ENCODE results near the gene JDP2.

JDP2 gene

DNA sequence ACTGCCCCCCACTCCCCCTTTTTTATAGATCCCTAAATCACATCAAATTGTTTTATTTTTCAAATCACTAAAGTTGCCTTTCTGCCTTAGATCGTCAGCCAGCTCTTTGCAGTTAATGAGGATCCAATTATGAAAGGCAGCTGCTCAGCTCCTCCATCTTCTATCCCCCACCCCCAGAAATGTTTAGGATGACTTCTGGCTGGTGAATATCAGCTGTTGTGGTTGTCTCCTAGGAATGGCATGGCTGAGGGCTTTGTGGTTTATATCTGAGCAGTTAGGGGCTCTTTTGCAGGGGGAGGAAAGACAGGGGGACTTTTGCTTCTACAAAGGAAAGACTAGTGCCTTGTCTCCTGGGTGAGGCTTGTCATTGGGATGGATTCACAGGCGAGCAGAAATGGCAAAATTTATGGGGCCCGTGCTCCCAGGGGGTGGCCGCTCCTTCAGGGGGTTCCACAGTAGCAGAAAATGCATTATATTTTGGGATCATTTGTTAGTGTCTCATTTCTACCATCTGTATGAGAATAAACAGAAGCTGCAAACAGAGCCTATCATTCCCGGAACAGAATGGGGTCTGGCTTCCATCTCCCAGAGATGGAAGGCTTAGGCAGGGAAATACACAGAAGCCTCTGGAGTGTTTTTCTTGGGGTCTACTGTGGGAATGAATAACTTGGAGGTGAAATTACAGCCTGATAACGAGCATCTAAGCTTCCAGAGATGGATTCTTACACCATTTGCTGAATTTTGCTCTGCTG lies 6.5 kb downstream of the JDP2 start:
- Histone ChIP-seq H3K36me3 (ENCODE audit: control insufficient read depth in 2 of 2, insufficient read depth in 2 of 2, low read length in 2 of 2) (peaks cover 20 to 32% of the 10 kb centered on the region in 2 donors), H3K4me1 (ENCODE audit: control insufficient read depth in 2 of 2, insufficient read depth in 2 of 2, low read length in 2 of 2) (peaks cover 20 to 31% of the 10 kb centered on the region in 2 donors), H3K27me3 (ENCODE audit: control insufficient read depth in 2 of 2, insufficient read depth in 2 of 2, low read length in 2 of 2) (no peaks in the 10 kb centered on the region), H3K27ac (ENCODE audit: low read depth in 2 of 2, low read length in 2 of 2) (no peak overlapping the region), H3K9ac (ENCODE audit: low read depth in 1 of 2, low read length in 2 of 2) (no peak overlapping the region), H3K4me3 (ENCODE audit: low read length in 2 of 2) (no peak overlapping the region), H3K9me3 (ENCODE audit: control insufficient read depth in 2 of 2, low read length in 2 of 2) (no peaks in the 10 kb centered on the region)

DNA sequence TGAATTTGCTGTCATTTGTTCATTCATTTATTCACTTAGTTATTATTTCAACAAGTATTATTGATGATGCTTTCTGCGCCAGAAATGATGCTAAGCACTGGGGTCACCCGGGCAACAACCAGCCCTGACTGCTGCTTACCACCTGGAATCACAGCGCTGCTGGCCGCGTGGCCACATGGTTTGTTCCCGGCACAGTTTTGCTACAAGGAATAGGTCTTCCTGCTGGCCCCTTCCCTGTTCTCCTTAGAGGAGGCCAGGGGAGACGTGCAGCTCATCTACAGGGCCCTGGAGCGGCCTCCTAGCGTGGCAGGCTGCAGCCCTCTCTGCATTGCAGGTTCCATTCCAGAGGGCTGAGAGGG lies 7.0 kb downstream of the JDP2 start:
- peaks cover 19 to 26% of the 10 kb centered on the region in 2 donors for H3K4me1 ChIP-seq (ENCODE audit: control insufficient read depth in 2 of 2, insufficient read depth in 2 of 2, low read length in 2 of 2)
- H3K27me3 ChIP-seq (ENCODE audit: control insufficient read depth in 2 of 2, insufficient read depth in 2 of 2, low read length in 2 of 2) = no peaks in the 10 kb centered on the region
- H3K4me3 ChIP-seq (ENCODE audit: low read length in 2 of 2) = no peak overlapping the region
- no peaks in the 10 kb centered on the region for H3K9me3 ChIP-seq (ENCODE audit: control insufficient read depth in 2 of 2, low read length in 2 of 2)
- no peak overlapping the region for H3K27ac ChIP-seq (ENCODE audit: low read depth in 2 of 2, low read length in 2 of 2)
- H3K9ac ChIP-seq (ENCODE audit: low read depth in 1 of 2, low read length in 2 of 2) = no peak overlapping the region
- H3K36me3 ChIP-seq (ENCODE audit: control insufficient read depth in 2 of 2, insufficient read depth in 2 of 2, low read length in 2 of 2) = peaks cover 23 to 36% of the 10 kb centered on the region in 2 donors

DNA sequence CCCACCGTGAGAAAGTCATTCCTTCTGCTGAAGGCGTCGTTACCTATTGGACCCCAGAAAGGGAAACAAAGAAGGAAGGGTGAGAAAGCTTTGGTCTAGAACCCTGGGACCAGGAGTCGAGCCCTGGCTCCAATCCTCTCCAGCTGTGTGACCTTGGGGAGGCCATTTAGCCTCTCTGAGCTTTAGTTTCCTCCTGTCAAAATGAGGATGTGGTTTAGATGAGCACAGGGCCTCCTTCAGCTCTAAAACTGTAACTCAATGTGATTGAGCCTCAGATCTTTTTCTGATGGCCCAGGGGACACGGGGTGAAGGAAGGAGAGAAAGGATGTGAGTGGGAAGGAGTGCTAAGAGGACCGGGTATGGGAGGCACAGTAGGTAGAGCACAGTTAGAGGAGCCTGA lies 7.7 kb downstream of the JDP2 start:
- no peak overlapping the region for H3K27ac ChIP-seq (ENCODE audit: low read depth in 2 of 2, low read length in 2 of 2)
- no peak overlapping the region for H3K9ac ChIP-seq (ENCODE audit: low read depth in 1 of 2, low read length in 2 of 2)

DNA sequence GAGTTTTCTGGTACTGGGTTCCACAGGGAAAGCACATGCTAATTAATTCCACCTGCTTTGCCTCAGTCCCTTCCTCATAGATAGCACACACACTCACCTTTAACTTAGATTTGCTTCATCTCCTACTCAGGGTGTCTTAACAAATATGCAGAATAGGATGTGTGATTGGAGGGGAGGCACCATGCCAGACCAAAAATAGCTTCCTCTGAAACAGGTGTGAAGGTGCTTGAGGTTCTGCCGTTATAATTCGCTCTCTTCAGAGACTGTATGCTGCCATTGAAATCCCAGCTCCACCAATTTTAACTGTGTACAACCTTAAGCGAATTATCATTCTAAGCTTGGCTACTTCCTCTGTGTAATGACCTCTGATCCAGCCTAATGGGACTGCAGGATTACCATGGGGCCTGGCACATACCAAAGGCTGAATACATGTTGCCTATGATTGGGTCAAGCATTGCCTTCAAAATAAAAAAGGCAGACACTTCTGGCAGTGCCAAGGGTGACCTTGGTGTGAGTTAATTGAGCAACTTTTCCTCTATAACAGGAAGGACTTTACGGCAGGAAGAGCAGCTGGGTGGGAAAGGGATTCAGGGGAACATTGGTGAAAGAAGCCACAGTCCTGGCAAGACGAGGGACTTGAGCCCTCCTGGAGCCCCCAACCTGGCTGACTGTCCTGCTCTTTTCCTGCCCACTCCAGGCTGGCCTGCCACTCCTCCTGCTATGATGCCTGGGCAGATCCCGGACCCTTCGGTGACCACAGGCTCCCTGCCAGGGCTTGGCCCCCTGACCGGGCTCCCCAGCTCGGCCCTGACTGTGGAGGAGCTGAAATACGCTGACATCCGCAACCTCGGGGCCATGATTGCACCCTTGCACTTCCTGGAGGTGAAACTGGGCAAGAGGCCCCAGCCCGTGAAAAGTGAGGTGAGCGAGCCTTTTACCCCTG lies 9.7 kb downstream of the JDP2 start:
- no peak overlapping the region for H3K27ac ChIP-seq (ENCODE audit: low read depth in 2 of 2, low read length in 2 of 2)

More for the DNA sequence above, 7.7 kb downstream of the JDP2 start:
- H3K36me3 ChIP-seq (ENCODE audit: control insufficient read depth in 2 of 2, insufficient read depth in 2 of 2, low read length in 2 of 2) = peaks cover 25 to 39% of the 10 kb centered on the region in 2 donors
- no peak overlapping the region for H3K4me3 ChIP-seq (ENCODE audit: low read length in 2 of 2)
- H3K27me3 ChIP-seq (ENCODE audit: control insufficient read depth in 2 of 2, insufficient read depth in 2 of 2, low read length in 2 of 2) = no peaks in the 10 kb centered on the region
- peaks cover 17 to 20% of the 10 kb centered on the region in 2 donors for H3K4me1 ChIP-seq (ENCODE audit: control insufficient read depth in 2 of 2, insufficient read depth in 2 of 2, low read length in 2 of 2)
- no peaks in the 10 kb centered on the region for H3K9me3 ChIP-seq (ENCODE audit: control insufficient read depth in 2 of 2, low read length in 2 of 2)

DNA sequence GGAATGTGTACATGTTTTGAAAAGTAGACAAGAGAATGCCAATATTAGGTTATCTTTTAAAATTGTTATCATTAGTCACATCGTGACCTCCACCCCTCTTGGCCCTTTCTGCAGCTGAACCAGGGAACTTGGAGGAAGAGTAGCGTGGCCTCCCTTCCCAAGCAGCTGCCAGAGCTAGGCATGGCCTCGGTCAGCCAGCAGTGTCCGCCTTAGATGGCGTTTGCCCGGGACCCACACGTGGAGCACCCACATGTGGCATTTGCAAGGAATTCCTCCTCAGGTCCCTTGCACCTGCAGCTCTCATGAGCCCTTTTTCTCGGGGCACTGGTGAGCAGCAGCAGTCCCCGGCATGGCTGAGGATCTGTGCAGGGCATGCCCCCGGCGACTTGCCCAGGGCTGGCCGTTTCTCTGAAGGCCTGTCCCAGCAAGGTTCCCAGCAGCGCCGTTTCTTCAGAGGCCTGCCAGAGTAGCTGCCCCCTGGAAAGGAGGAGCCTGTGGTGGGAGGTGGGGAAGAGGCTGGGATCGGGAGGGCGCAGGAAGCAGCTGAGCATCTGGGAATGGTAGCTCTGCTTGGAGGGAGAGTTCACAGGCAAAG lies 10.8 kb downstream of the JDP2 start:
- H3K27me3 ChIP-seq (ENCODE audit: control insufficient read depth in 2 of 2, insufficient read depth in 2 of 2, low read length in 2 of 2) = no peaks in the 10 kb centered on the region
- H3K9me3 ChIP-seq (ENCODE audit: control insufficient read depth in 2 of 2, low read length in 2 of 2) = no peaks in the 10 kb centered on the region
- H3K27ac ChIP-seq (ENCODE audit: low read depth in 2 of 2, low read length in 2 of 2) = no peak overlapping the region
- H3K9ac ChIP-seq (ENCODE audit: low read depth in 1 of 2, low read length in 2 of 2) = no peak overlapping the region
- H3K4me1 ChIP-seq (ENCODE audit: control insufficient read depth in 2 of 2, insufficient read depth in 2 of 2, low read length in 2 of 2) = peaks cover 7 to 11% of the 10 kb centered on the region in 2 donors
- peaks cover 31 to 51% of the 10 kb centered on the region in 2 donors for H3K36me3 ChIP-seq (ENCODE audit: control insufficient read depth in 2 of 2, insufficient read depth in 2 of 2, low read length in 2 of 2)
- no peak overlapping the region for H3K4me3 ChIP-seq (ENCODE audit: low read length in 2 of 2)

More for the DNA sequence above, 9.7 kb downstream of the JDP2 start:
- Histone ChIP-seq H3K36me3 (ENCODE audit: control insufficient read depth in 2 of 2, insufficient read depth in 2 of 2, low read length in 2 of 2) (peaks cover 32 to 51% of the 10 kb centered on the region in 2 donors), H3K9me3 (ENCODE audit: control insufficient read depth in 2 of 2, low read length in 2 of 2) (no peaks in the 10 kb centered on the region), H3K27me3 (ENCODE audit: control insufficient read depth in 2 of 2, insufficient read depth in 2 of 2, low read length in 2 of 2) (no peaks in the 10 kb centered on the region), H3K4me1 (ENCODE audit: control insufficient read depth in 2 of 2, insufficient read depth in 2 of 2, low read length in 2 of 2) (peaks cover 10 to 11% of the 10 kb centered on the region in 2 donors), H3K4me3 (ENCODE audit: low read length in 2 of 2) (no peak overlapping the region), H3K9ac (ENCODE audit: low read depth in 1 of 2, low read length in 2 of 2) (no peak overlapping the region)

DNA sequence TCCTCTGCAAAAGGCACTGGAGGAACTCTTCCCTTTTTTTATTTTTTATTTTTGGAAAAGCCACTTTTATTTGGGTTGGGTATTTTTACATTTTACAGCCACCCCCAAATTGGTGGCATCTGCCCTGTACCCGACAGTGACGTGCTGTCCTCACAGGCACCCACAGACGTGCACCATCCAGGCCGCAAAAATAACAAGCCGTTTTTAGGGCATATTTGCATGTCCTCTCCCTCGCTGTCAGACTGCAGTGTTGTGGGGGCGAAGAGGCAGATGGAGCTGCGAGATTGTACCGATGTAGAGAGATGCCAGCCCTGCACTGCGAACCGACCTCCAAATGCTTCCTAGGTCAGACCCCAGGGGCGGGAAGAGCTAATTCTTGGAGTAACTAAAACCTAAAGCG lies 12.2 kb downstream of the JDP2 start:
- Histone ChIP-seq H3K4me3 (ENCODE audit: low read length in 2 of 2) (no peak overlapping the region), H3K9ac (ENCODE audit: low read depth in 1 of 2, low read length in 2 of 2) (no peak overlapping the region), H3K4me1 (ENCODE audit: control insufficient read depth in 2 of 2, insufficient read depth in 2 of 2, low read length in 2 of 2) (peaks cover 7 to 11% of the 10 kb centered on the region in 2 donors), H3K9me3 (ENCODE audit: control insufficient read depth in 2 of 2, low read length in 2 of 2) (no peaks in the 10 kb centered on the region), H3K27me3 (ENCODE audit: control insufficient read depth in 2 of 2, insufficient read depth in 2 of 2, low read length in 2 of 2) (no peaks in the 10 kb centered on the region), H3K36me3 (ENCODE audit: control insufficient read depth in 2 of 2, insufficient read depth in 2 of 2, low read length in 2 of 2) (peaks cover 21 to 44% of the 10 kb centered on the region in 2 donors), H3K27ac (ENCODE audit: low read depth in 2 of 2, low read length in 2 of 2) (peak overlapping the region in 1 of 2 donors; percentile 19)

DNA sequence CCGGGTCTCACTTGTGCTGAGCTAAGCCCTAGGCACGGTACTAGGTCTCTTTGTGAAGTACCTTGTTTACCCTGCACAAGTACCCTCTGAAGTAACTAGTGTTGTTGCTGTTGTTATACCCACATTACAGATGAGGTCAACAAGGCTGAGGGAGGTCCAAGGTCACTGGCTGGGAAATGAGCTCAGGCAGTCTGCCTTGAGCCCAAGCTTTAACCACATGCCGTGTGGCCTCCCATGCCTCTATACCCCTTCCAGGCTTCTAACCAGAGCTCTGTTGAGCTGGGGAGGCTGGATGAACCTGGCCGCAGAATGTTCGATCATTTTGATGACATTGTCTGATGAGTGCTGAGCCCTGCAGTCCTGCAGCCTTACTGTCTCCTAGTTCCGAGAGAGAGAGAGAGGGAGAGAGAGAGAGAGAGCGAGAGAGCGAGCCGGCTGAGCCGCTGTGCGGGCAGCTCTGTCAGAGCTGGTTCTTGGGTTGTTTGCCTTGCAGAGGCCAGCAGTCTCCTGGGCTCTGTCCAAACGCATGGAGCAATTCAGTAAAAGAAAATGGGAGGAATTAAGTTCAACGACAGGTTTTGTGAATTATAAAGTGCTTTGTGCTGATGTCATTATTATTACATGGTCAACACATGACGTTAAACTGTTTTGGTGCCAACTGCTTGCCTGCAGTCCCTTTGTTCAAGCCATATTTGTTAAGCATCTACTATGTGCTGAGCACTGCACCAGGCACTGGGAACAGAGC lies 13.1 kb downstream of the JDP2 start:
- H3K4me3 ChIP-seq (ENCODE audit: low read length in 2 of 2) = no peak overlapping the region
- no peak overlapping the region for H3K9ac ChIP-seq (ENCODE audit: low read depth in 1 of 2, low read length in 2 of 2)
- no peaks in the 10 kb centered on the region for H3K27me3 ChIP-seq (ENCODE audit: control insufficient read depth in 2 of 2, insufficient read depth in 2 of 2, low read length in 2 of 2)
- peak overlapping the region in 1 of 2 donors; percentile 49 for H3K27ac ChIP-seq (ENCODE audit: low read depth in 2 of 2, low read length in 2 of 2)
- peaks cover 21 to 44% of the 10 kb centered on the region in 2 donors for H3K36me3 ChIP-seq (ENCODE audit: control insufficient read depth in 2 of 2, insufficient read depth in 2 of 2, low read length in 2 of 2)
- peaks cover 7 to 11% of the 10 kb centered on the region in 2 donors for H3K4me1 ChIP-seq (ENCODE audit: control insufficient read depth in 2 of 2, insufficient read depth in 2 of 2, low read length in 2 of 2)
- H3K9me3 ChIP-seq (ENCODE audit: control insufficient read depth in 2 of 2, low read length in 2 of 2) = no peaks in the 10 kb centered on the region

DNA sequence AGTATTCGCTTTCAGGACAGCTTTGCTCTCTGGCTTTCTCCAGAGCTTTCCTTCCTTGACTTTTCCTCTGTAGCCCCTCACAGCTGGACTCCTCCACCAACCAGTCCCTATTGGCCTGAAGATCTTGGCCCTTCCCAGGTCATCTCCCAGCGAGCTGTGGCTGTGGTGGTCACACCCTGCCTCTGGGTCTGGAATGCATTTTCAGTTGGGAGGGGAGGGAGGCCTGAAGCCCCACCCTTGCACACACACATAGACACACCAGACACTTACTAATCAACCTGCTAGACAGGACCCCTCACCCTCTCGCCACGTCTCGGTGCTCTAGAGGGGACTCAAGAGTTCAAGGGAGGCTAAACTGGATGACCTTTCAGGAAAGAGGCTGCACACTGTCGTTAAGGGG lies 13.9 kb downstream of the JDP2 start:
- Histone ChIP-seq H3K27ac (ENCODE audit: low read depth in 2 of 2, low read length in 2 of 2) (peak overlapping the region in 1 of 2 donors; percentile 25), H3K9me3 (ENCODE audit: control insufficient read depth in 2 of 2, low read length in 2 of 2) (no peaks in the 10 kb centered on the region), H3K36me3 (ENCODE audit: control insufficient read depth in 2 of 2, insufficient read depth in 2 of 2, low read length in 2 of 2) (peaks cover 17 to 40% of the 10 kb centered on the region in 2 donors), H3K4me3 (ENCODE audit: low read length in 2 of 2) (no peak overlapping the region), H3K9ac (ENCODE audit: low read depth in 1 of 2, low read length in 2 of 2) (no peak overlapping the region), H3K4me1 (ENCODE audit: control insufficient read depth in 2 of 2, insufficient read depth in 2 of 2, low read length in 2 of 2) (peaks cover 11 to 12% of the 10 kb centered on the region in 2 donors), H3K27me3 (ENCODE audit: control insufficient read depth in 2 of 2, insufficient read depth in 2 of 2, low read length in 2 of 2) (no peaks in the 10 kb centered on the region)

DNA sequence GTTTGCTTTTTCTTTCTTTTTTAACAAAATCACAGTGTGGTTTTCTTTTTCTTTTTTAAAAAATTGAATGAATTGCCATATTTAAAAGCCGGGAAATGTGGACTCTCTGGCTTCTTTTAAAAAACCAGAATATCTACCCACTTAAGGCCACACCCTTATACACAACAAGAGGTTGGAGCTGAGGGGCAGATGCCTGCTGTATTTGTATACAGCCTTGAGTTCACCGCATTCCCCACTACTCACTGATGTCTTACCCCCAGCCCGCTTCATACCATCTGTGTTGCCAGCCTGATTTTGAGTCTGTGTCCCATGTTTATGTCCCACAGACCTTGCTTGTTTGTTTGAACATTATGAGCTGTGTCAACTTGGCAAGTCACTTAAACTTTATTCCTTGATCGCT lies 14.3 kb downstream of the JDP2 start:
- Histone ChIP-seq H3K9me3 (ENCODE audit: control insufficient read depth in 2 of 2, low read length in 2 of 2) (no peaks in the 10 kb centered on the region), H3K36me3 (ENCODE audit: control insufficient read depth in 2 of 2, insufficient read depth in 2 of 2, low read length in 2 of 2) (peaks cover 17 to 40% of the 10 kb centered on the region in 2 donors), H3K4me1 (ENCODE audit: control insufficient read depth in 2 of 2, insufficient read depth in 2 of 2, low read length in 2 of 2) (peaks cover 11 to 16% of the 10 kb centered on the region in 2 donors), H3K4me3 (ENCODE audit: low read length in 2 of 2) (no peak overlapping the region), H3K27ac (ENCODE audit: low read depth in 2 of 2, low read length in 2 of 2) (no peak overlapping the region), H3K27me3 (ENCODE audit: control insufficient read depth in 2 of 2, insufficient read depth in 2 of 2, low read length in 2 of 2) (no peaks in the 10 kb centered on the region), H3K9ac (ENCODE audit: low read depth in 1 of 2, low read length in 2 of 2) (no peak overlapping the region)

All from mucosa of rectum (tissue), 2 donors.